VCaP (cell line): Measurements from ENCODE around the gene UNG.

ENCODE experiments used
- H3K27ac ChIP-seq: fragments of 450-650 bp; 2 replicates; pipeline ENCODE4 v1.5.1; 2017
- CTCF ChIP-seq: fragments of 450-650 bp; conservative IDR thresholded peaks from 2 replicates; pipeline ENCODE4 v1.5.1; 2017; ENCODE audit warnings: mild to moderate bottlenecking, moderate library complexity

Gene UNG

GRCh38 chr12:109074866-109075265 lies 22.5 kb upstream of the UNG start:
- H3K27ac ChIP-seq = no peak overlapping the region

GRCh38 chr12:109082751-109083150 lies 14.6 kb upstream of the UNG start:
- no peak overlapping the region for H3K27ac ChIP-seq
- TF ChIP-seq CTCF = no peak

More at GRCh38 chr12:109074866-109075265, 22.5 kb upstream of the UNG start:
- no peak for TF ChIP-seq CTCF

GRCh38 chr12:109084425-109084824 lies 13.0 kb upstream of the UNG start:
- TF ChIP-seq CTCF = no peak
- no peak overlapping the region for H3K27ac ChIP-seq

GRCh38 chr12:109085590-109085989 lies 11.8 kb upstream of the UNG start:
- H3K27ac ChIP-seq = peak overlapping the region; percentile 66; the same call in 1 of the 2 replicates
- TF ChIP-seq CTCF = no peak

GRCh38 chr12:109087250-109087649 lies 10.1 kb upstream of the UNG start:
- H3K27ac ChIP-seq = peak overlapping the region; percentile 66
- TF ChIP-seq CTCF = no peak

- H3K27ac ChIP-seq = peak overlapping the region; percentile 66; the same call in 1 of the 2 replicates
- TF ChIP-seq CTCF = no peak
Measured at GRCh38 chr12:109088818-109089217, 8.6 kb upstream of the UNG start.

- H3K27ac ChIP-seq = peak overlapping the region; percentile 66; the same call in 1 of the 2 replicates
- no peak for TF ChIP-seq CTCF
Measured at GRCh38 chr12:109089683-109090082, 7.7 kb upstream of the UNG start.
